ENCODE data around the gene ADGRL1. TPM values are rescaled to one million over a fixed set of nuclear protein-coding genes. Genes with fewer than 3 reads are reported as not detected.
"Not testable (repeated sequence)": the region's sequence is repeated elsewhere in the genome, so short reads cannot be mapped to it uniquely, and the experiment has no call there.

The ADGRL1 gene
- 26.6 and 55.8 TPM in 2 replicates for total RNA-seq
- polyA plus RNA-seq: 19.6 and 35.2 TPM in 2 replicates

GRCh38 chr19:14205452-14206287 is at the start of gene ADGRL1:
ADGRL1 (minus strand) TSS chr19:14206169; CDS start chr19:14183602, 22,567 bp downstream.
- H3K4me1 ChIP-seq (ENCODE audit: low read depth); DNase-seq (ENCODE audit: low read depth in 1 of 2, low spot score in 1 of 2); H3K27me3 ChIP-seq; H3K36me3 ChIP-seq; H3K9me3 ChIP-seq (ENCODE audit: low read depth): not testable (repeated sequence)
- peak within 1 kb of the TSS; percentile 93 for H3K4me3 ChIP-seq
- H3K27ac ChIP-seq: peak within 1 kb of the TSS; percentile 90

GRCh38 chr19:14255316-14255715 is 49.3 kb upstream of the ADGRL1 start:
- not testable (repeated sequence) for H3K27me3 ChIP-seq; H3K27ac ChIP-seq; DNase-seq (ENCODE audit: low read depth in 1 of 2, low spot score in 1 of 2); H3K36me3 ChIP-seq; H3K4me3 ChIP-seq; H3K4me1 ChIP-seq (ENCODE audit: low read depth); H3K9me3 ChIP-seq (ENCODE audit: low read depth)

GRCh38 chr19:14253822-14254599 is 48.0 kb upstream of the ADGRL1 start:
- H3K27me3 ChIP-seq; H3K4me1 ChIP-seq (ENCODE audit: low read depth); H3K4me3 ChIP-seq; H3K36me3 ChIP-seq; H3K27ac ChIP-seq; H3K9me3 ChIP-seq (ENCODE audit: low read depth): not testable (repeated sequence)
- peak; percentile 44 to 70 for DNase-seq (ENCODE audit: low read depth in 1 of 2, low spot score in 1 of 2)

- H3K27me3 ChIP-seq; H3K4me3 ChIP-seq; DNase-seq (ENCODE audit: low read depth in 1 of 2, low spot score in 1 of 2); H3K9me3 ChIP-seq (ENCODE audit: low read depth); H3K4me1 ChIP-seq (ENCODE audit: low read depth); H3K27ac ChIP-seq; H3K36me3 ChIP-seq: not testable (repeated sequence)
These were observed 46.2 kb upstream of the ADGRL1 start for GRCh38 chr19:14252136-14252535.

- DNase-seq (ENCODE audit: low read depth in 1 of 2, low spot score in 1 of 2): no peak
- no peak for TF ChIP-seq CTCF (IDR thresholded peaks at IDR 0.05; ENCODE audit: low read depth, low read length)
- Histone ChIP-seq H3K4me3 (no peak overlapping the region), H3K9me3 (ENCODE audit: low read depth) (no peaks in the 10 kb centered on the region), H3K27ac (no peak overlapping the region), H3K36me3 (no peaks in the 10 kb centered on the region), H3K4me1 (ENCODE audit: low read depth) (no peaks in the 10 kb centered on the region), H3K27me3 (no peaks in the 10 kb centered on the region)
These were observed 44.9 kb upstream of the ADGRL1 start for GRCh38 chr19:14250870-14251269.

- H3K9me3 ChIP-seq (ENCODE audit: low read depth); H3K4me1 ChIP-seq (ENCODE audit: low read depth); H3K36me3 ChIP-seq; DNase-seq (ENCODE audit: low read depth in 1 of 2, low spot score in 1 of 2); H3K27me3 ChIP-seq; H3K27ac ChIP-seq; H3K4me3 ChIP-seq: not testable (repeated sequence)
These were observed 44.3 kb upstream of the ADGRL1 start for GRCh38 chr19:14250315-14250714.

GRCh38 chr19:14249891-14250290 is 43.9 kb upstream of the ADGRL1 start:
- H3K27ac ChIP-seq; H3K4me3 ChIP-seq; H3K9me3 ChIP-seq (ENCODE audit: low read depth); H3K4me1 ChIP-seq (ENCODE audit: low read depth); DNase-seq (ENCODE audit: low read depth in 1 of 2, low spot score in 1 of 2); H3K27me3 ChIP-seq; H3K36me3 ChIP-seq: not testable (repeated sequence)

- H3K4me1 ChIP-seq (ENCODE audit: low read depth); H3K27ac ChIP-seq; H3K36me3 ChIP-seq; H3K27me3 ChIP-seq; H3K9me3 ChIP-seq (ENCODE audit: low read depth): not testable (repeated sequence)
- H3K4me3 ChIP-seq: peak overlapping the region; percentile 26
- peak; percentile 22 to 47 for DNase-seq (ENCODE audit: low read depth in 1 of 2, low spot score in 1 of 2)
These were observed 43.2 kb upstream of the ADGRL1 start for GRCh38 chr19:14249012-14249754.

Measured in cardiac muscle cell (in vitro differentiated cells and primary cell).